Astrocyte (in vitro differentiated cells and primary cell): Measurements from ENCODE around the gene ERBB2.

Experiments used
- EZH2 ChIP-seq: IDR thresholded peaks from 2 replicates; pipeline ENCODE4 v1.6.1; 2012; ENCODE audit warnings: mild to moderate bottlenecking, low read length, inconsistent platforms; ENCODE audit not compliant: insufficient read depth
- TF ChIP-seq, protein P1 (sequence below): IDR thresholded peaks from 2 replicates; pipeline ENCODE4 v1.5.1; 2011; ENCODE audit warnings: low read depth, mild to moderate bottlenecking, inconsistent platforms, low read length, moderate library complexity; ENCODE audit not compliant: insufficient read depth

DNA sequence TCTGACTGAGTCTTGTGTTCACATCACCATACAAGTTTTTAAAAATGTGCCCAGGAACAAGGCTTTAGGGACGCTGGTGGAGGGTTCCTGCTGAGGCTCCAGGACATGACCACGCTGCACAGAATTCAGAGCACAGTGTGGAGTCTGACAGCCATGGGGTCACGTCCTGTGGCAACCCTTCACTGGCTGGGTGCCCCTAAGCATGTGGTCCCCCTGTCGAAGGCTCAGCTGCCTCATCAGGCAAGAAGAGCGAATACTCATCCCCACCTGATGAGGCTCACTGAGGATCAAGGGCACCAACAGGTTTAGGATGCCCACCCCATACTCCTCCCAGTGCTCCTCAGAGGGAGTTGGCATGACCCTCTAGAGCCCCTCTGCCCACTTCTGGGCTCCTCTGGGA, 25.7 kb upstream of the ERBB2 start:
- TF ChIP-seq, protein P1, sequence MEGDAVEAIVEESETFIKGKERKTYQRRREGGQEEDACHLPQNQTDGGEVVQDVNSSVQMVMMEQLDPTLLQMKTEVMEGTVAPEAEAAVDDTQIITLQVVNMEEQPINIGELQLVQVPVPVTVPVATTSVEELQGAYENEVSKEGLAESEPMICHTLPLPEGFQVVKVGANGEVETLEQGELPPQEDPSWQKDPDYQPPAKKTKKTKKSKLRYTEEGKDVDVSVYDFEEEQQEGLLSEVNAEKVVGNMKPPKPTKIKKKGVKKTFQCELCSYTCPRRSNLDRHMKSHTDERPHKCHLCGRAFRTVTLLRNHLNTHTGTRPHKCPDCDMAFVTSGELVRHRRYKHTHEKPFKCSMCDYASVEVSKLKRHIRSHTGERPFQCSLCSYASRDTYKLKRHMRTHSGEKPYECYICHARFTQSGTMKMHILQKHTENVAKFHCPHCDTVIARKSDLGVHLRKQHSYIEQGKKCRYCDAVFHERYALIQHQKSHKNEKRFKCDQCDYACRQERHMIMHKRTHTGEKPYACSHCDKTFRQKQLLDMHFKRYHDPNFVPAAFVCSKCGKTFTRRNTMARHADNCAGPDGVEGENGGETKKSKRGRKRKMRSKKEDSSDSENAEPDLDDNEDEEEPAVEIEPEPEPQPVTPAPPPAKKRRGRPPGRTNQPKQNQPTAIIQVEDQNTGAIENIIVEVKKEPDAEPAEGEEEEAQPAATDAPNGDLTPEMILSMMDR: no peak
- TF ChIP-seq EZH2: no peak
